GM23338 (cell line): ENCODE data around the gene FYTTD1. TPM values are rescaled to one million over a fixed set of nuclear protein-coding genes. Genes with fewer than 3 reads are reported as not detected.

Experiments
- ATAC-seq: fragments of 200-7000 bp; cut with Tn5 transposase; 3 replicates; pipeline ENCODE4 v1.9.1; 2020
- DNase-seq: peaks from one replicate; pipeline ENCODE4 v3.0.0-alpha.2; 2015; ENCODE audit warnings: low spot score
- H2AFZ ChIP-seq: fragments of 200-600 bp; sonication (generic); 2 replicates; pipeline ENCODE4 v1.8.0; 2016; ENCODE audit warnings: antibody characterized with exemption, mild to moderate bottlenecking, moderate library complexity
- H3F3A ChIP-seq: fragments of 200-600 bp; sonication (generic); replicated peaks from 2 replicates; pipeline ENCODE4 v1.8.0; 2017; ENCODE audit warnings: antibody characterized with exemption, mixed run types, low read depth
- H3K27ac ChIP-seq: fragments of 200-600 bp; sonication (generic); 2 replicates; pipeline ENCODE4 v1.6.1; 2016; ENCODE audit warnings: low read depth
- H3K27me3 ChIP-seq: fragments of 200-600 bp; sonication (generic); 2 replicates; pipeline ENCODE4 v1.8.0; 2016; ENCODE audit warnings: mild to moderate bottlenecking, mixed run types, moderate library complexity; ENCODE audit not compliant: insufficient read depth
- H3K36me3 ChIP-seq: fragments of 200-600 bp; sonication (generic); 2 replicates; pipeline ENCODE4 v1.8.0; 2016; ENCODE audit warnings: mild to moderate bottlenecking; ENCODE audit not compliant: insufficient read depth
- H3K4me1 ChIP-seq: fragments of 200-600 bp; sonication (generic); 2 replicates; pipeline ENCODE4 v1.8.0; 2016; ENCODE audit warnings: mild to moderate bottlenecking, moderate library complexity; ENCODE audit not compliant: insufficient read depth
- H3K4me2 ChIP-seq: fragments of 200-600 bp; sonication (generic); 2 replicates; pipeline ENCODE4 v1.7.1; 2017; ENCODE audit warnings: mixed run types
- H3K4me3 ChIP-seq: fragments of 200-600 bp; sonication (generic); 2 replicates; pipeline ENCODE4 v1.6.1; 2016; ENCODE audit warnings: mixed run types
- H3K79me2 ChIP-seq: fragments of 200-600 bp; sonication (generic); replicated peaks from 2 replicates; pipeline ENCODE4 v1.8.0; 2017; ENCODE audit warnings: mild to moderate bottlenecking; ENCODE audit not compliant: insufficient read depth
- H3K9me2 ChIP-seq: fragments of 200-600 bp; sonication (generic); 2 replicates; pipeline ENCODE4 v1.8.0; 2017; ENCODE audit not compliant: insufficient read depth
- H4K20me1 ChIP-seq: fragments of 200-600 bp; sonication (generic); replicated peaks from 2 replicates; pipeline ENCODE4 v1.8.0; 2017; ENCODE audit warnings: mild to moderate bottlenecking; ENCODE audit not compliant: insufficient read depth
- H3K27ac Mint-ChIP-seq: 2 replicates; pipeline ENCODE4 v1.8.0; 2020; ENCODE audit warnings: inconsistent platforms, mild to moderate bottlenecking, moderate library complexity, mixed read lengths
- H3K27me3 Mint-ChIP-seq: 3 replicates; pipeline ENCODE4 v1.8.0; 2022; ENCODE audit warnings: low read depth, mild to moderate bottlenecking, moderate library complexity, mixed read lengths, inconsistent platforms; ENCODE audit not compliant: insufficient read depth, poor library complexity
- H3K36me3 Mint-ChIP-seq: 3 replicates; pipeline ENCODE4 v1.8.0; 2021; ENCODE audit warnings: low read depth, mild to moderate bottlenecking, inconsistent platforms, moderate library complexity, mixed read lengths
- H3K4me1 Mint-ChIP-seq: 3 replicates; pipeline ENCODE4 v1.8.0; 2020; ENCODE audit warnings: mild to moderate bottlenecking, inconsistent platforms, mixed read lengths
- H3K4me3 Mint-ChIP-seq: 3 replicates; pipeline ENCODE4 v1.8.0; 2021; ENCODE audit warnings: moderate library complexity, mild to moderate bottlenecking, inconsistent platforms, mixed read lengths
- H3K9me3 Mint-ChIP-seq: 3 replicates; pipeline ENCODE4 v1.8.0; 2020; ENCODE audit warnings: moderate library complexity, mild to moderate bottlenecking, inconsistent platforms, mixed read lengths
- STAT1 ChIP-seq: IDR thresholded peaks from one replicate; pipeline ENCODE4 v1.6.1; 2016; ENCODE audit warnings: antibody characterized with exemption; ENCODE audit not compliant: unreplicated experiment
- ZNF114 ChIP-seq: fragments of 250-450 bp; sonication (Bioruptor Pico); IDR thresholded peaks from 2 replicates; pipeline ENCODE4 v1.5.0; 2020; ENCODE audit warnings: mild to moderate bottlenecking, moderate library complexity
- polyA plus RNA-seq: library from polyadenylated mRNA; unstranded; fragments of >200 nt; fragmentation: Nextera tagmentation; extraction: Ambion mirVana; gene quantifications from 2 replicates; pipeline ENCODE4 v1.2.1, GENCODE V29; 2016
- total RNA-seq: library from RNA; depleted of rRNA; stranded (reverse); fragments of >200 nt; shearing (Covaris generic); gene quantifications from 2 replicates; pipeline ENCODE4 v1.2.3, GENCODE V29; 2014
- TF ChIP-seq, protein P1 (sequence below), 2 experiments: fragments of 200-600 bp in 1 of 2; sonication (generic) in 1 of 2; conservative IDR thresholded peaks; 2 replicates each; pipeline versions ENCODE4 v1.5.1 to v1.6.1; 2016 to 2017; ENCODE audit warnings: antibody characterized with exemption in 2 of 2, low read depth in 2 of 2, mild to moderate bottlenecking in 2 of 2, moderate library complexity in 1 of 2

The FYTTD1 gene
- total and polyA plus RNA-seq, 2 experiments from 2014 or later: 13.7 to 14.8 TPM

DNA sequence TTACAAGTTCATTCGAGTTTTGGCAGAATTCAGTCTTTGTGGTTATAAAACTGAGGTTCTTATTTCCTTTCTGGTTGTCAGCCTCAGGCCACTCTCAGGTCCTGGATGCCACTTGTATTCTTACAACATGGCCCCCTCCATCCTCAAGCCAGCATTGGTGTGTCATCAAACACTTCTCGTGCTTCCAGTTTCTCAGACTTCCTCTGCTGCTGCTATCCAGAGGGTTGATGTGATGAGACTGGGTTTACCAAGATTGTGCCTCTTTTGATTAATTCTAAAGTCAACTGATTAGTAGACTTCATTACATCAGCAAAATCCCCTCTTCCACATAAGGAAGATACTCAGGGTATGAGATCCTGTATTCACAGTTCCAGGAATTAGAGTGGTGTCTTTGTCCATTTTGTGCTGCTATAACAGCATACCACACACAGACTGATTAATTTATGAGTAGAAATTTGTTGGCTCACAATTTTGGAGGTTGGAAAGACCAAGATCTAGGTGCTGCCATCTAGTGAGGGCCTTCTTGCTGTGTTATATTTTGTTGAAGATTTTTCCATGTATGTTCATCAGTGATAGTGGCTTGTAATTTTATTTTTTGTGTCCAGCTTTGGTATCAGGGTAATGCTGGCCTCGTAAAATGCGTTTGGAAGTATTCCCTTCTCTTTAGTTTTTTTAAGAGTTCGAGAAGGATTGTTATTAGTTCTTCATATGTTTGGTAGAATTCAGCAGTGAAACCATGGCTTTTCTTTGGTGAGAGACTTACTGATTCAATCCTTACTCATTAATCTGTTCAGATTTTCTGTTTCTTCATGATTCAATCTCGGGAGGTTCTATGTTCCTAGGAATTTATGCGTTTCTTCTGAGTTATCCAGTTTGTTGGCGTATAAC is 52.5 kb downstream of the FYTTD1 start:
- Histone ChIP-seq H3K27me3 (no peaks in the 10 kb centered on the region), H3K36me3 (no peaks in the 10 kb centered on the region), H3K27ac (no peak overlapping the region; the same call in 1 of the 2 replicates), H3K4me2 (no peak overlapping the region), H3F3A (no peaks in the 10 kb centered on the region), H3K4me1 (0 out of 2 replicates have a peak, but pooled peaks cover 6% of the 10 kb centered on the region), H3K4me3 (no peak overlapping the region), H2AFZ (no peak overlapping the region), H3K79me2 (peaks cover 96% of the 10 kb centered on the region), H3K9me2 (no peaks in the 10 kb centered on the region), H4K20me1 (peaks cover 17% of the 10 kb centered on the region; the same call in 1 of the 2 replicates)
- H3K4me3 Mint-ChIP-seq: no peak overlapping the region
- H3K4me1 Mint-ChIP-seq: peaks cover 8% of the 10 kb centered on the region; the same call in 2 of the 3 replicates
- no peaks in the 10 kb centered on the region for H3K27me3 Mint-ChIP-seq
- TF ChIP-seq, protein P1, sequence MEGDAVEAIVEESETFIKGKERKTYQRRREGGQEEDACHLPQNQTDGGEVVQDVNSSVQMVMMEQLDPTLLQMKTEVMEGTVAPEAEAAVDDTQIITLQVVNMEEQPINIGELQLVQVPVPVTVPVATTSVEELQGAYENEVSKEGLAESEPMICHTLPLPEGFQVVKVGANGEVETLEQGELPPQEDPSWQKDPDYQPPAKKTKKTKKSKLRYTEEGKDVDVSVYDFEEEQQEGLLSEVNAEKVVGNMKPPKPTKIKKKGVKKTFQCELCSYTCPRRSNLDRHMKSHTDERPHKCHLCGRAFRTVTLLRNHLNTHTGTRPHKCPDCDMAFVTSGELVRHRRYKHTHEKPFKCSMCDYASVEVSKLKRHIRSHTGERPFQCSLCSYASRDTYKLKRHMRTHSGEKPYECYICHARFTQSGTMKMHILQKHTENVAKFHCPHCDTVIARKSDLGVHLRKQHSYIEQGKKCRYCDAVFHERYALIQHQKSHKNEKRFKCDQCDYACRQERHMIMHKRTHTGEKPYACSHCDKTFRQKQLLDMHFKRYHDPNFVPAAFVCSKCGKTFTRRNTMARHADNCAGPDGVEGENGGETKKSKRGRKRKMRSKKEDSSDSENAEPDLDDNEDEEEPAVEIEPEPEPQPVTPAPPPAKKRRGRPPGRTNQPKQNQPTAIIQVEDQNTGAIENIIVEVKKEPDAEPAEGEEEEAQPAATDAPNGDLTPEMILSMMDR (conservative IDR thresholded peaks at IDR 0.05; ENCODE audit: low read depth in 2 of 2): peak; percentile 25 to 54; a peak in 2 of 4 replicates
- TF ChIP-seq ZNF114 (CRISPR knock-in tag): no peak
- ATAC-seq: no peak
- H3K27ac Mint-ChIP-seq: peak overlapping the region; percentile 64
- peak; percentile 35 for DNase-seq
- H3K9me3 Mint-ChIP-seq: no peaks in the 10 kb centered on the region
- peaks cover 3% of the 10 kb centered on the region; the same call in 1 of the 3 replicates for H3K36me3 Mint-ChIP-seq

DNA sequence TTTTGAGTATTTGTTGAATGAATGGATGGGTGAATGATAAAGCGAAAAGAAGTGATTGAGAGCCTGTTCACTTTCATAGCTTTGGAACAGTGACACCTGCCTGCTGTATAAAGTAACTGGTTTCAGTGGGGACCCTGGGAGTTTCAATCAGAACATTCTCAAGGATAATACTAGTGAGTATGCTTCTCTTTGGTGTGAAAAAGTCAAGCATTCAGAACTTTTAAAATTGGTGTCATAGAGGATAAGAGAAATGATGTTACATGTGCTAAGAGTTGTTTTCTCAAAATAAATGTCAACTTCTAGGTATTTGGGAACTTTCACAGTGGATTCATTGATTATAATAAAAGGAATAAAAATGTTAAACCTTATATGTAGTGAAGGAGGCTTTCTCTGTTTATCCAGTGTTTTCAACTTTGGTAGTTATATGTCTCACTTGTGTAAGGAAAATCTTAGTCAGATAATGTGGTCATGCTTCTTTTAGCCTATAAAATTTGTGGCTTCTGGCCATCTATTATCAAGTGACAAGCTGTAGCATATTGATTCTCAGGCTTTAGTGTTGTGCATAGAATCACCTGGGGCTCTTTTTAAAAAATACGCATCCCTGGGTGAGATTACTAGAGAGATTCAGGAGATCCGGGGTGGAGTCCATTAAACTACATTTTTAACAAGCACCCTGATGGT is 53.2 kb downstream of the FYTTD1 start:
- Histone ChIP-seq H3F3A (no peaks in the 10 kb centered on the region), H3K9me2 (no peaks in the 10 kb centered on the region), H3K4me3 (no peak overlapping the region), H3K79me2 (peaks cover 96% of the 10 kb centered on the region), H4K20me1 (peaks cover 21% of the 10 kb centered on the region; the same call in 1 of the 2 replicates), H3K27me3 (no peaks in the 10 kb centered on the region), H3K36me3 (no peaks in the 10 kb centered on the region), H3K4me2 (no peak overlapping the region), H2AFZ (no peak overlapping the region), H3K27ac (no peak overlapping the region), H3K4me1 (0 out of 2 replicates have a peak, but pooled peaks cover 6% of the 10 kb centered on the region)
- peak; percentile 69 for ATAC-seq
- Mint-ChIP-seq H3K4me3 (no peak overlapping the region), H3K36me3 (peaks cover 6% of the 10 kb centered on the region; the same call in 1 of the 3 replicates), H3K4me1 (peaks cover 8% of the 10 kb centered on the region; the same call in 2 of the 3 replicates), H3K27ac (peak overlapping the region; percentile 76), H3K9me3 (no peaks in the 10 kb centered on the region), H3K27me3 (no peaks in the 10 kb centered on the region)
- peak; percentile 52 for DNase-seq
- TF ChIP-seq, protein P1 (conservative IDR thresholded peaks at IDR 0.05; ENCODE audit: low read depth in 2 of 2): peak; percentile 53 to 59
- no peak for TF ChIP-seq STAT1
